ENCODE data around the gene DCP1B.

DCP1B gene

DNA sequence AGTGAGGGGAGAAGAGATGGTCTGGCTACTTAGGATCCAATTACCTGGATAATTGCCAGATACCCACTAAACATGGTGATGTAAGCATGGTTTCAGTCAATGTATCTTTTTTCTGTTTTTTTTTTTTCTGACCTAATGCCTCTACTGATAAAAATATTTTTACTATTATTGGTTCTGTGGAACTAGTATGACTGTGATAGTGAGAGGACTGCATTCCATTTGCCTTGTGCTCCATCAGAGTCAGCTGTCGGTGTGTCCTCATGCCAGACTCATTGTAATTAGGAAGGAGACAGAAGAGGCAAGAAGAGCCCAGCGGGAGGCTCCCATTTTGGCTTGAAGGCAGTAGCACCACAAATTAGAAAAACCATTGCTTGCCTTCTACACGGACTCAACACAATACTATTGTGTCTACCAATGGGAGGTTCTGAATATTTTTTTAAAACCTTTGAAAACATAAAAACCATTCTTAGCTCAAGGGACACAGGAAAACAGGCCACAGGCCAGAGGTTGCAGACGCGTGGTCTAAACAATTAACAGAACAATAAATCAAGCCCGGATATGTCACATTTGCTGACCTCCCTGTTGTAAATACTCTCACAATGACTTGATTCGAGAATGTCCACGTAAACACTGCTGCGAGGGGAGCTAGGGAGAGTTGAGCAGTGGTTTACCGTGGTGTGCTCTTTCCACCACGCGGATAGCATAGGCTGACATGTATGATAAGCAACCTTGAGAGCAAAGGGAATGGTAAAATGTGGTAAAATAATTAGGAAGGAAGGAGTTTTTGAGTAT is 13.5 kb upstream of the DCP1B start:
- no peak for DNase-seq (ENCODE audit: low read depth)

DNA sequence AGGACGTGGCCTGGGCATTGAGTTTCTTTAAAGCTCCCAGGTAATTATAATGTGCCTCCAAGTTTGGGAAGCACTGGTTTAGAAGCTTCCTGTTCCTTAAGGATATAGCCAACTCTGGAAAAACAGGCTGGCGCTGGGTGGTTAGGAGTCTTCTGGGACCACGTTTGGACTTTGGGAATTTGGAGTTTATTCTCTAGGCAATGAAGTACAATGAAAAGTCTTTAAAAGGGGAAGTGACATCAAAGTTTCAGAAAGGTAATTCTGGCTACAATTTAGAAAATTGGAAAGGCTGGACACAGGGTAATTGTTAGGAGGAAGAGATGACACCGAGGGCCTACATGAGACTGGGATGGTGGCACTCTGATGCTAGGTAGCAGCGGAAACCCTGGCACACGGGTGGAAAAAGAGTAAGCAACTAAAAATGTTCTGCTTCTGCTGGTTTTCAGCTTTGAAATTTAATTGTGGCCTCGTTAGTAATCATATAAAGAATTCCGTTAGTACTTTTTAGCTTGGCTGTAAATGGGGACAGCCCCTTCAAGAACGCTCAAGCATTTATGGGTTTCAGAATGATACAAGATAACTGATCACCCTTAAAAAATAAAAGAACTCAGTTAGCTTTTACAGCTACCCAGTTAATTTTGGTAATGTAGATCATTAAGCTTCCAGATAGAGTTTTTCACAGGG is 12.7 kb upstream of the DCP1B start:
- DNase-seq (ENCODE audit: low read depth): no peak

DNA sequence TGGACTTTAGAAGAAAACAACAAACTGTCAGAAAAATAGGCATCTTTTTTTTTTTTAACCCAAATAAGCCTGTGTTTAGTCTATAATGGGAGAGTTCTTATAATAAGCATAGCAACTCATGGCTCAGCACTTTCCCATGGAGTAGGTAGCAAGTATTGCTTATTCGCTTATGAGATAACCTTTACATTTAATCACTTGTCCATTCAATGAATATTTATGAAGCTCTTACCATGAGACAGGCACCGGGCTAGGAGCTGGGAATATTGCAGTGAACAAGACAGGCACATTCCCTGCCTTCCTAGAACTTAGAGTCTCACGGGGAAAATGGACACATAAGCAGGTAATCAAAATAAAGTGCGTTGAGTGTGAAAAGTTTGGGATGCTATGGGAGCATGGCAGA is 10.0 kb upstream of the DCP1B start:
- no peak for DNase-seq (ENCODE audit: low read depth)

DNA sequence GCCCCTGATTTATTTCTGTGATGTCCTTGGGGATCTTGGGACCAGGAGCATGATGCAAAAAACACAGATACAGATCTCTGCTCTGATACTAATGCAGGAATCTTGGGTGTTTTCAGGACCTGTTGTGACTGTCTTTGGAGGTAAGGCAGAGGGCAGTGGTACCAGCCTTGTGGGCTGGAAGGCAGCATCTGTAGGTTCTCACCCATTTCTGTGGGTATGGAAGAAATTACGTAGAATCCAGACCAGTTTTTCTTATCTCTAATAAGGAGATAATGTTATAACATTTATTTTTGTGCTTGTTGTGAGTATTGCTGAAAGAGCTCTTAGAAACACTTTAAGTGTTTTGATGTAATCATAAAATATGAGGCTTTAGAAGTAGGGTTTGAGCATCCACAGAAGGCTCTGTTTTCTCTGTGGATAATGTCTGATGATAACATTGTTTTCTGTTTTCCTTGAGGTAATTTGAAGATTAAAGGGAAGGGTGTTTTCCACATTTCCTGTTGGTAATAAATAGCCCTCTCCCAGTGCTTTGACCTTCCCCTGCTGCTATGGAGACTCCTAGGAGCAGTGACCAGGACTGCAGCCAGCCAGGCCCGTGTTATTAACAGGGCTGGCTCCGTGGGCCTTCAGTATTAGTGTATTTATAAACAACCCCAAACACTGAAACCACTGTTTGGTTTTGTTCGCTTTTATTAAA is 9.4 kb upstream of the DCP1B start:
- DNase-seq (ENCODE audit: low read depth): no peak

DNA sequence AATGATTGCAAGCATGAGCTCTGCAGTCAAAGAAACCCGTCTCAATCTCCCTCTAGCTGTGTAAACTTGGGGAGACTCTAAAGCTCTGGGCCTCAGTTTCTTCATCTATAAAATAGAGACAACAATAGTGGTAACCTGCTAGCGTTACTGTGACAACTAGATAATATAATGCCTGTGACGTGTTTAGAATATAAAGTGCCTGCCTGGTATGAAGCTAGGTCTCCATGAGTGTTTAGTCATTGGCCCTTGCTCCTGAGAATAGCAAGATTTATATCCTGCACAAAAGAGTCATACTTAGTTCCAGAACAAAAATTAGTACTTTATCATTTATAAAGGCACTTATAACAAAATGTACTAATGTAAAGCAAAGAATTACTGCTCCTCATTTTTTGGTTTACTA is 8.8 kb upstream of the DCP1B start:
- DNase-seq (ENCODE audit: low read depth): no peak

DNA sequence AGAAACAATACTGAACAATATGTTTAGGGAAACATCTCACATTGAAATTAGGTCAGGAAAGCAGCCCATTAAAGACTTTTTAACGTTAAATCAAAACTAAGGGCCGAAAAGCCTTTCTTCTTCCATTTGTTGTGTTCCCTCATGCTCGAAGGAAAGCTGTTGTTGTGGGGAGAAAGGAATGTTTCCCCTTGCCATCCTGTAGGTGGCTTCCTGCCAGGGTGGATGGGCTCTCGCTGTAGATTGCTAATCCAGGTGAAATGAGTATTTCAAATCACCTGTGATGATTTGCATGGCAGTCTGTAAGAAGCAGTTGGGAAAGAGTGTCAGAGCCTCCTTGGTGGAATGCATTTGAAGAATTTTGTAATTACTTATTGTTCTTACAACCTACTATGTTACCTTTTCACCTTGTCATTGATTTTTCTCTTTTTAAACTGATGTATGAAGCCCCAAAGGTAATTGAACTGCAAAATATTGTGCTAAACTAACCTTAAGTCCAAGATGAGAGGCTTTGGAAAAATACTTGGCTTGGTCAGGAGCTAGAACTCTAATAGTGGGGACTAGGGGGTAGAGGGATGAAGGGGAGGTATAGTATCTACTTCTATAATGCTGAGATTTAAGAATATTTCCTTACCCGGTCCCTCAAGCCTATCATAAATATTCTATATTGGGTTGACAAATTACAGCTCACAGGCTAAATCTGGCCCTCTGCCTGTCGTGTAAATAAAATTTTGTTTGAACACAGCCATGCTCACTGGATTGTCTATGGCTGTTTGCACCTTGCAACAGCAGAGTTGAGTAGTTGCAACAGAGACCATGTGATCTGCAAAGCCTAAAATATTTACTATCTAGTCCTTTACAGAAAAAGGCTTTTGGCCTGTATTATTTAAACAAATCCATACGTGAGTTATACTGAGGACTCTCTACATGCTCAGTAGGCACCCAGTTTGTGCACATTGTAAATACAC is 7.7 kb upstream of the DCP1B start:
- no peak for DNase-seq (ENCODE audit: low read depth)

DNA sequence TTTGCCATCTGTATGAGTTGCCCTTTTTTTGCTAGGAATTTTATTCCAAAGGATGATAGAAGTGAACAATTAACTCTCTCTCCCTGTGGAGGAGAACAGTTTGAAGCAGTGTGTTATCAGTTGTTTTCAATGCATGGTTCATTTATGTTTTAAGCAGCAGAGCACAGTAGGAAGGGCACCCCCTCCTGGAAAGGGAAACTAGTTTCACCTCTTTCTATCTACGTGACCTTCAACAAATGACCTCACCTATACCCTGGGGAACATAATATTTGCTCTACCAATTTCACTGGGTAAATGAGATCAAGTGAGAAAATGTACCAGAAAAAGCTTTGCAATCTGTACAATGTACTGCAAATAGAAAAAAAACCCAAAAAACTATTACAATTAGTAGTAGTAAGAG is 5.4 kb upstream of the DCP1B start:
- no peak for DNase-seq (ENCODE audit: low read depth)

DNA sequence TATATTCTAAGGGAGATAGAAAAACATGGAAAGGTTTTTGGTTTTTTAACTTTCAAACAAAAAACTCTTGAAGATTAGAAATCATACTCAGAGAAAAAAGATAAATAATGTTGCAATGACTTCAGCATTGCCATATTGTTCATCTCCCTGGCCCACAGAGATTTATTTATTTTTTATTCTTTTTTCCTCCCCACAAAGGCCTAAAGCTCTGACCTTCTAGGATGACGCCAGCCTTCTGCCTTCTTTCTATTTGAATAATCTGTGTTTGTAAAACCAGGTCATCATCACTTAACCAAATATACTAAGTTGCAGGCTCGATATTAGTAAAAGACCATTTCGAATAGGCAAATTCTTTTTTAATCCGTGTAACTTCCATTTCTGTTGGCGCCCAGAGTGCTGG is 4.4 kb upstream of the DCP1B start:
- no peak for DNase-seq (ENCODE audit: low read depth)

DNA sequence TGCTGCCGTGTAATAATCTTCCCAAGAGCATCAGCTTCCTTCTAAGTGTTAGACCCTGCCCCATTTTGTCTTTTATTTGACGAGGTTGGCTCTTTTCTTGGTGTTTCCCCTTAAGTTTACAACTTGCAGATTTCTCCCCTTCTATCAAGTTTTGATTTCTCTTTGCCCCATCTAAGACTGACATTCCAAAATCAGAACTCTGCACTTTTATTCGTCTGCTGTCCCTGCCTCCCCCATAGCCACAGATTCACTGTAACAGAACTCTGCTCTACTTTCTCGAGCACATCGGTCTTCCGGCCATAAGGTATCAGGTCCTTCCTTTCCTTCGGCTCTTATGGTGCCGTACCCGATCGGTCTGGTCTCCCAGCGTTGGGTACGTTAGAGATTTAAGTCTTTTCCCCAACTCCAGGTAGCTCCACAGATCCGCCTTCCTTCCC is 563 bp downstream of the DCP1B start:
- no peak for DNase-seq (ENCODE audit: low read depth)

DNA sequence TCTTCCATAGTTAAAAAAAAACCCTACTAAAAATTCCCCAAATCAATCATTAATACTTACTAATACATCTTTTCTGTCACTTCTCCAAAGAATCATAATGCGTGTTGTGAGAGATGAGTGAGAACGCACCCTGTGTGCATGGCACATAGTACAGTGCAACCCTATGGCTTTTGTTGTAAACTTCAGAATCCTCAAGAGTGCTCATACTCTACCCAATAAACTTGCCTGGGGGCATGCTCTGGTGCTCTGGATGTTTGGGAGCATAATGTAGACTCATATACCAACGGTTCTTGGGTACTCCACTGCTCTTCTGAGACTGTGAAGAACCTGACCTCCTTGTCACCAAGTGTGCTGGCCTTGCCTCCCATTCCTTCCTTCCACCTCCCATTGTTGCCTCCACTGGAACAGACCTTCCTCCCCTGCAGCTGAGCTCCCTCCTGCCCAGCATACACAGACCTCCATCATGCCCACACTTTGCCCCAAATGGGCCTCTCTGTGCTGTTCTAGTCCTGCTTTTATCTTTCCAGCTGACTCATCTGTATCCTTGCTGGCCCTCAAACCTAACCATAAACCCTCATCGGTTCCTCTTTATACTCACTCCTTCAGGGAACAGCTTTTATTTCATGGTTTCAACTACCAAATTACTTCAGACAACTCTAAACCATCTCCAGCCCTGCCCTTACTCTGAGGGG is 8.9 kb downstream of the DCP1B start:
- DNase-seq (ENCODE audit: low read depth): no peak

DNA sequence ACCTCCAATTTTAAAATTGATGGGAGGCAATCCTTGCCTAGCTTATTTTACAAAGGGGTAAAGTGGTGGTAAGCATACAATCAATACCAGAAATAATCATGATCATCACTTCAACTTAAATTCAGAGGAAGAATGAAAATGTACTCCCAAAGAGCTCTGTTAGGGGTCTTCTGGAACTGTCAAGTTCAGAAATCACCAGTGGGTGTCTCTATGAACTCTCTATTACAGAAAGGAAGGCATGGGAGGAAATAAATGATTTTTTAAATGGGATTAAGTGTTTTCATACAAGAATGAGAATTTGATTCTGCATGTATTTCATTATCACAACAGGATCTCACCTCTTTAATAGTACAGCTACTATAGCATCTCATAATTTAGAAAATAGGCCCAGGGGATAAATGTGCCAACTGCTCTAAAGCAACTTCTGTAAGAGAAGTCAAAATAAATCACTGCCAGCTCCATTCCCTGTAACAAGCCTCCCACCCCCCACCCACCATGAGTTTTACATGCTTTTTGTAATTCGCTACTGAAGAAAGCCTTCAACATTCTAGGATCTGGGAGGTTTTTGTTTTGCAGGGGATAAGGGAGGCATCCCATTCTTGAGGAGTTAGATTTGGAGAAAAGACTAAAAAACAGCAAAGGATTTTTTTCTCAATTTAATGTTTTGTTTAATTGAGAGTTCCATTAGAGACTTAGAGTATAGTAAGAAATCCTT is 9.7 kb downstream of the DCP1B start:
- no peak for DNase-seq (ENCODE audit: low read depth)

DNA sequence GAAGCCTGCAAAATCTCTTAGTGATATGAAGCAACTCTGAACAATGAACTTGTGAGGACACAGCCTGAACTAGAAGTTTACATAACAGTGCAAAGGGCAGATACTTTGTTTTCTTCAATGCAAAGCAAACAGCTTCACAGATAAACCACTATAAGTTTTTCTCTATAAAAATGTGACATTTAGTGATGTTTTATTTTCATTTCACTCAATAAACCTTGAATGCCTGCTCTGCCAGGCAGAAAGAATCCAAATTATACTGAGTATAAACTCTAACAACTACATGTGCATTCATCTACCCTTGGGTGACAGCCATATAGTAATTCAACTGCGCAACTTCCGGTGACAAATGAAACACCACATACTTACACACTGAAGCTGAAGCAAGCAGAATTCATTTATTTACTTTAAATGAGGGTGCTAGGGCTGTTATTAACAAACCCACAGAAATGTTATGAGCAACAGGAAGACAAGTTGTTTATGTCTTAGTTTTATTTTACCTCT is 10.3 kb downstream of the DCP1B start:
- peak; percentile 47 for DNase-seq (ENCODE audit: low read depth)

DNA sequence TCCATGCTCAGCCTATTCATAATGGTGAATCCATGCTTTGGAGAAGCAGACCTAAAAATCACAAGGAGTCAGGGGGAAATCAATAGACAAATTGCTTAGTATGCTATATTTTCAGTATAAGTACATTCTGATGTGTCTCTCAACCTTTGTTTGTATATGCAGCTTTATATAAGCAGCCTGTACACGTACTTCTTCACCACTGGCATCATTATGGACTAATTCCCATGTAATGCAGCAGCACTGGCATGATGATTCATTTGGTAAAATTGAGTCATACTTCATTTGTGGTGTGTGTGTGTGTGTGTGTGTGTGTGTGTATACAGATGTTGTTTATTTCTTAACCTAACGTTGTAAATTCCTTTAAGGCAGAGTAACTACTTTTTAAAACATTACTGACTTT is 10.9 kb downstream of the DCP1B start:
- DNase-seq (ENCODE audit: low read depth): peak; percentile 71

DNA sequence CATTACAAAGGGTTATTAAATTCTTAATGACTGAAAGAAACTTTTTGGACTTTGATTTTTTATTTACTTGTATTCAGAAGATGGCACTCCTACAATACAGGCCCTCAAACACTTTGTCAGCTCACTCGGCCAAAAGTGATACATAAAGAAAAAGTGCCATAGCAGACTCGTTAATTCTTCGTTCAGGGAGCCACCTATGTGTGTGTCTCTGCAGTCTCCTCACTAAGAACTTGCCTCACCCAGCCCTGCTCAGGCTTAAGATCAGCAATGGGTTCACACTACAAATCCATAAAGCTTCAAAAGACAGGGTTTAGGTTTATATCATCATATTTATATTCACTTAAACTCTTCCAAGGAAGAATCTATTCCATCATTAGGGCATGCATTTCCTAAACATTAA is 11.5 kb downstream of the DCP1B start:
- no peak for DNase-seq (ENCODE audit: low read depth)

DNA sequence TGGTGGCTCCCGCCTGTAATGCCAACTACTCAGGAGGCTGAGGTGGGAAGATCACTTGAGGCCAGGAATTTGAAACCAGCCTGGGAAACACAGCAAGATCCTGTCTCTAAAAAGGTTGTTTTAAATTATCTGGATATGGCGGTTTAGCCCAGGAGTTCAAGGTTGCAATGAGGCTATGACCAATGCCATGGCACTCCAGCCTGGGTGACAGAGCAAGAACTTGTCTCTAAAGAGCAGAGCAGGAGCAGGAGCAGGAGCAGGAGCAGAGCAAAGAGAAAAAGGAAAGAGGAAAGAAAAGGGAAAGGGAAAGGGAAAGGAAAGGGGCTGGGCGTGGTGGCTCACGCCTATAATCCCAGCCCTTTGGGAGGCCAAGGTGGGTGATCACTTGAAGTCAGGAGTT is 15.1 kb downstream of the DCP1B start:
- no peak for DNase-seq (ENCODE audit: low read depth)

DNA sequence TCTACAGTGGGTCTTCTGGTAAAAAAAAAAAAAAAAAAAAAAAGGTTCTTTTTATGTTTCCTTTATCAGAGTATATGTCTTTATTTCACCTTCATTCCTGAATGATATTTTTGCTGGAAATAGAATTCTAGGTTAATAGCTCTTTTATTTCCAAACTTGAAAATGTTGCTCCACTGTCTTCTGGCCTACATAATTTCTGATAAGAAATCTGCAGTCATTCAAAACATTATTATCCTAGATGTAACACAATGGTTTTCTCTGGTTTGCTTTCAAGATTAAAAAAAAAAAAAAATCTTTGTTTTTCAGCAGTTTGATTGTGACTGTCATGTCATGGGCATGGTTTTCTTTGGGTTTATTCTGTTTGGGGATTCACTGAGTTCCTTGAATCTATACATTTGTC is 19.5 kb downstream of the DCP1B start:
- DNase-seq (ENCODE audit: low read depth): no peak

DNA sequence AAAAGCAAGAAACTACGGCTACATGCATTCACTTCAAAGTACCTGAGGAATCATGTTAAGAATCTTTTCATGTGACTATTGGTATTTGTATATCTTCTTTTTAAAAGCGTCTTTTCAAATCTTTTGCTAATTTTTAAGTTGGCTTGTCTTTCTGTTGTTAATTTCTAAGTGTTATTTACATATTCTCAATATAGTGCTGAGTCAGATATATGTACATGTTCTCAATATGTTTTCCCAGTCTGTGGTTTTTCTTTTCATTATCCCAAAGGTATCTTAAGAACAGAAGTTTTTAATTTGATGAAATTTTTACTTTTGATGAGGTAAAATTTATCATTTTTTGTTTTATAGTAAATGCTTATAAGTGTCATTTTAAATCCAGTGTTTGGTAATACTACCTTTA is 24.0 kb downstream of the DCP1B start:
- no peak for DNase-seq (ENCODE audit: low read depth)

DNA sequence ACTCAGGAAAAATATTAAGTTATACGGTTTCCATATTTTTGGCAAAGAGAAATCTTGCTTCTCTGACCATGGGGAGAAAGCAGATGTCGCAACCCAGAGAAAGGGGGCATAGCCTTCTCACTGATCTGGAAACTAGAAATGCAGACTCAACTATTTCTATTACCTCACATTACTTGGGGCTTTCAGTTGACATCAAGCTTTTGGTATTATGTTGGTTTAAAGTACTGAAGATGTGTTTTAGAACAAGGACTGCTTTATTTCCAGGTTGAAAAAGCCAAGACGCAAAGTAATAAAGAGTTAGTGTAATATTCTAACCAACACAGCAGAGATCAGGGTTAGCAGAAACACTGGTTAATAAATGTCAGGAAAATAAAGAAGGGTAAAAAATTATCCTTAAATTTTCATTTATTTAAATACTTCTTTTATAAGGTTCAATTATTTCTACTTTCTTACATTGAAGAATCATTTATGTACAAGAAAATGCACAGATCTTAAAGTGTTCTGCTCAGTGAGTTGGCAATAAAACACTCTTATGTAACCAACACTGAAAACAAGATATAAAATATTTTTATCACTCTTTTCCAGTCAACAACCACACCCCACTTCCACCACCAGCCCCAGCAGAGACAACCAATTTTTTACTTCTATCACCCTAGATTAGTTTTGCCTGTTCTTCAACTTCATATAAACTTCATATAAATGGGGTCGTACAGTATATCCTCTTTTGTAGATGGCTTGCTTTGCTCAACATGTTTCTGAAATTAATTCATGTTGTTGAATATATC is 26.0 kb downstream of the DCP1B start:
- DNase-seq (ENCODE audit: low read depth): no peak

DNA sequence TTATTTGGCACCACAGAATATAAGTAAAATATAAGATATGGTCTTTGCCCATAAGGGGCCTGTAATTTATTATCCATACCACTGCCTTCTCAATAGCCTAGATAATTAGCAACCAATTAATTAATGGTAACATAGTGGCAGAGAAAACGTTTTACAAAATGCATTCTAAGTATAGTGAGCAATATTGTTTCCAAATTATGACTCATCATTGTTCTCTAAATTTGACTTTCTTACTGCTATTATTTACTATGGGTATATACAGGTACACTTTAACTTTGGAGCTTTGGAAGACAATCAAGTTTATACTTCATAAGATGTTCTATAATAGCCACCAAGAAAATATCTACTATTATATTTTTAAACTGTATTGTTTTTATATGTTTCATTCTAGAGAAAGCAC is 26.7 kb downstream of the DCP1B start:
- DNase-seq (ENCODE audit: low read depth): no peak

DNA sequence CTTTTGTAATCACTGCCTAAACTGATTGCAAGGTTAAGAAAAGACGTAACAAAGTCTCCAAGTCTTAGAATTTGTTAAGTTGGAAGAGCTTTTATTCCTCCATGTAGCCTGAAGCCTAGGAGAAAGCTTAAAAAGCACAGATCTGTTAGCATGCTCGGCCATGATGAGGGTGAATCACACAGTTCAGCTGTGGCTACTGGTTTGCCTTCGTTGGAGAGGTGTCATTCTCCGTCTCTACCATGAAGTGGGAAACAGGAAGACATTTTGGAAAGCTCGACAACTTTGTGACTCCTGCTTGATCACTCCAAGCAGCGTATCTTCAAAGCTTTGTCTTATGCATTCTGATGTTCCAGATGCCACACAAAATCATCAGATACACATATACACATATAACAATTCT is 27.1 kb downstream of the DCP1B start:
- DNase-seq (ENCODE audit: low read depth): no peak

All from GM04504 (cell line).